Renal cortex interstitium (tissue), 11 donors: ENCODE results near the gene CTNNBL1. TPM values are rescaled to one million over a fixed set of nuclear protein-coding genes. Genes with fewer than 3 reads are reported as not detected.
"Not testable (repeated sequence)": the region's sequence is repeated elsewhere in the genome, so short reads cannot be mapped to it uniquely, and the experiment has no call there.

ENCODE experiments used
- DNase-seq, 11 donors: peaks; one replicate each; pipeline ENCODE4 v3.0.0-alpha.2; 2013; ENCODE audit warnings: low read depth in 9 of 11, low spot score in 4 of 11; ENCODE audit errors: extremely low read depth in 1 of 11
- polyA plus RNA-seq, 3 donors: library from polyadenylated mRNA; unstranded; fragments of 120-200 nt; gene quantifications; one replicate each; pipeline ENCODE4 v1.2.1, GENCODE V29; 2013; ENCODE audit not compliant: insufficient read length in 3 of 3

CTNNBL1 gene
- polyA plus RNA-seq, 3 donors: 47.7 to 51.4 (median 48.2) TPM

DNA sequence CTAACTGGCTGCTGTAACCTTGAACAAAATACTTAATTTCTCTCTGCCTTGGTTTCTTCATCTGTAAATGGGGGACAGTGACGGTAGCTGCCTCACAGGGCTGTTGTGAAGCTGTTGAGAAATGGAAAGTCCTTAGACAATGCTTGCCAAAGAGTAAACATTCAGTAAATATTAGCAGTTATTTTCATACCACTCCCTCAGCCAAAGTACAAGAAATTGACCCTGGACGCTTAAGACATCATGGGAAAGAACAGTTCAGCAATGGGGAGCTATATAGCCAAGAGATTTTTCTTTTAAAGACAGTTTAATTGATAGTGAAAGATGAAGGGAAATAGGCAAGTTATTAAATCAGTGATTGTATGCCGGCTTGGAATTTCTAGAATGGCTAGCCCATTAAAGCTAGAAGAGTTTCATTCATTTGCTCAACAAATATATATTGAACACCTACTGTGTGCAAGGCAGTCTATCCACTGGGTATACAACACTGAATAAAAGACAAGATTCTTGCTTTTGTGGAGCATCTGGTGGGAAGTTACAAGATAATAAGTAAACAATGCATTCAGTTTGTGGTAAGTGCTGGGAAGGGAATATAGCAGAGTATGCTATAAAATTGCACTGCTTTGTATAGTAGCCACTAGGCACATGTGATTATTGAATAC lies 2.0 kb downstream of the CTNNBL1 start:
- DNase-seq: no peak

DNA sequence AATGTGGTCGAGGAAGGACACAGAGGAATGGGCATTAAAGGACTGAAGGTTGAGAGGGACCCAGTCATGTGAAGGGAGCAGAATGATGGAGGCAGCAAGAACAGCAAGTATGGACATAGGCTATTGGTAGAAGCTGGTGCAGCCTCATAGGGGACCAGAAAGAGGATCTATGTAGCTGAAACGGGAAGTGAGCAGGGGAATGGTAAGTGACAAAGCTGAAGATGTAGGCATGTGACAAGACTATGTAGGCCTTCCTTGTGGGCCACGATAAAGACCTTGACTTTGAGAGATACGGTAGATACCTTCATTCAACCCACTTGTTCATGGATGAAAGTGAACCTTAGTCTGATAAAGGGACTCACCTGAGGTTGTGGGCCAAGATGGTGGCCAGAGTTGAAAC lies 3.5 kb downstream of the CTNNBL1 start:
- DNase-seq: no peak

DNA sequence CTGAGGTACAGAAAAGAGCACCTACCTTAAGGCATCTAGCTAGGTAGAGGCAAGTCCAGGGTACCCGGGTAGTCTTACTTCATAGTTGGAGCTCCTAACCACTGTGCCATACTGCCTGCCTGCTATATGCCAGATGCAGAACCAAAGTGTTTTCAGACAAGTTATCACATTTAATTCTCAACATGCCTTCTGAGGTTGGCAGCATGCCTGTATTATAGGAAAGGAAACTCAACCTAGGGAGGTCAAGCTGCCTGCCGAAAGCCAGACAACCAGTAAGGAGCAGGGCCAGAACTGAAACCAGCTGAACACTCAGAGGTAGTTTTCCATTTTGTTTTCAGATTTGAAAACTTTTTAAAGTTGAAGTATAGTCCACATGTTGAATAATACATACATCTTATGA lies 5.4 kb downstream of the CTNNBL1 start:
- no peak for DNase-seq

GRCh38 chr20:37700301-37700700 lies 6.5 kb downstream of the CTNNBL1 start:
- DNase-seq: no peak

GRCh38 chr20:37701676-37702075 lies 7.8 kb downstream of the CTNNBL1 start:
- not testable (repeated sequence) for DNase-seq

- no peak for DNase-seq
Measured at GRCh38 chr20:37702403-37703034, 8.7 kb downstream of the CTNNBL1 start.

- no peak for DNase-seq
Measured at GRCh38 chr20:37703035-37703845, 9.4 kb downstream of the CTNNBL1 start.

- DNase-seq: no peak
Measured at GRCh38 chr20:37704955-37705354, 11.1 kb downstream of the CTNNBL1 start.

- no peak for DNase-seq
Measured at GRCh38 chr20:37706298-37706697, 12.5 kb downstream of the CTNNBL1 start.

DNA sequence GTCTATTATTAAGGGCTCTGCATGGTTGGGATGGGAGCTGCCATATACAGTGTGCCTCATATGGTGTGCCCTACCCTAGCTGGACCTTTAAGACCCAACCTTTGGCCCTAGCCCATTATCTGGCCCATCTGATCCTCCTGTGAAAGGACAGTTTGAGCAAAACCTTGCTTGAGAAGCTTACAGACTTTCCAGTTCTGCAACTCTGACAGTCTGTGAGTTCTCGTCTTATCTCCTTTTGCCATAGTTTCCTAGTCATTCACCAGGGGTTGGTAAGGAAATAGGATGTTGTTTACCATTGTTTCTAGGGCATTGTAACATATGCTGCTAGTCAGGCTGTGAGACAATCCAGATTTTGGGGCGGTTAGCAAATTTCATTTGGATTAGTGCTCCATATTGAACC lies 17.2 kb downstream of the CTNNBL1 start:
- no peak for DNase-seq

GRCh38 chr20:37711994-37712964 lies 18.4 kb downstream of the CTNNBL1 start:
- no peak for DNase-seq

GRCh38 chr20:37713396-37713795 lies 19.6 kb downstream of the CTNNBL1 start:
- DNase-seq: no peak

DNA sequence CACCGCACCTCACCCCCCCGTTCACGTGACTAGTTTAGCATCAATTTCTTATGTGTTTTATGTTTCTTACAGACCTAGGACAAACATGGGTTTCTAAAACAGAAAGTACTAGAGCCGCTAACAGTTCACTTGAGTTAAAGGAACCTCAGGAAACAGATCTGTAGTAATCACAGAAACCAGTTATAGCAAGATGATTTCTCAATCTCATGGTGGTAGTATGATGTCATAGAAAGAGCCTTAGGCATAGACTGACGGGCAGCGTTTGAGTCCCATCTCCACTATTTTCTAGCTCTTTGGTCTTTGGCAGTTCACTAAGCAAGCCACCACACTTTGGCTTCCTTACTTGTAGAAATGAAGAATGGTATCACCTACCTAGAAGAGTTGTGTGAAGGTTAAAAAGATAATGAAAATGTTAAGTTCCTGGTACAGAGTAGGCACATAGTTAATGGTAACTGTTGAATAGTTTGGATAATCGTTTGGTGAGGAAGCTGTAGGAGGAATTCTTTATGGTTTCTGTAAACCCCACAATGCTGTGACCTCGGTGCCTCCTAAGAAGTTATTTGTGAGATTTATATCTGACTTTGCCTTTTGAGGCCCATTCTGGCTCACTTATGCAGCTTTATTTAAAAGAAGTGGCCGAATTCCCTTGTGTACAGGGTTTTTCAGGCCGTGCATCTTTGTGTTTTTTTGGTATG lies 21.3 kb downstream of the CTNNBL1 start:
- DNase-seq: no peak

GRCh38 chr20:37721751-37722150 lies 27.9 kb downstream of the CTNNBL1 start:
- DNase-seq: no peak

DNA sequence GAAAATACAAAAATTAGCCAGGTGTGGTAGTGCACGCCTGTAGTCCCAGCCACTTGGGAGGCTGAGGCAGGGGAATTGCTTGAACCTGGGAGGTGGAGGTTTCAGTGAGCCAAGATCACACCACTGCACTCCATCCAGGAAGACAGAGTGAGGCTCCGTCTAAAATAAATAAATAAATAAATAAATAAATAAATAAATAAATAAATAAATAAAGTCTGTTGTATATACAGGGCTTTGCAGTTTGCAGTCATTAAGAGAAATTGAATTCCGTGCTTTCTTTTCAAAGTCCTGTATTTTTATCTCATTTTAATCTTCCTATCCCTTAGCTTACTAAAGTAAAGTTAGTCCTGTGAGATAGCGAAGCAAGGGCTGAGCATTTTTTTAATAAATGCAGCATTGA lies 28.5 kb downstream of the CTNNBL1 start:
- not testable (repeated sequence) for DNase-seq

DNA sequence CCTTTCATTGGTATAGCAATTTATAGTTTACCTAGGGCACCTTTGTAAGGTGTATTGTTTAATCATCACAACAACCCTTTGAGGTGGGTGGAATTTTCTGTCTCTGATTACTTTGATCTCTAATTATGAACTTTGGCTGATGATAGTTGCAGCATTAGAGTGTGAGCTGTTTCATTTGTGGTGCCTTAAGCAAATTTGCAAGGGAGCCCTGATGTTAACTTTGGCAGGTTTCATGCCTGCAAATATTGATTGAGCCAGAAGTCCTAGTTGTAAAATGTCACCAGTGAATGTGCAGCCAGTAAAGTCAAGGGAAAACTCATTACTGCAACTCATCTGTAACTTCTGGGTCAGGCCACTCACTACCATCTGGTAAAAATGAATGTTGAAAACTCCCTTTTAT lies 29.8 kb downstream of the CTNNBL1 start:
- no peak for DNase-seq

GRCh38 chr20:37725165-37725564 lies 31.3 kb downstream of the CTNNBL1 start:
- no peak for DNase-seq

GRCh38 chr20:37725855-37726254 lies 32.0 kb downstream of the CTNNBL1 start:
- DNase-seq: no peak

- no peak for DNase-seq
Measured at GRCh38 chr20:37726321-37726720, 32.5 kb downstream of the CTNNBL1 start.
